H1 (cell line): Measurements from ENCODE around the gene RPUSD4.

Experiments used
- CTCF ChIP-seq, 3 experiments: IDR thresholded peaks; 1 replicate in 2 of 3; 2 replicates in 1 of 3; pipeline versions ENCODE4 v1.5.1 to v1.6.1; 2011; ENCODE audit warnings: low read length in 3 of 3, mild to moderate bottlenecking in 3 of 3, inconsistent platforms in 2 of 3, low read depth in 1 of 3, moderate library complexity in 1 of 3; ENCODE audit not compliant: insufficient read depth in 1 of 3; ENCODE audit errors: control extremely low read depth in 1 of 3
- EZH2 ChIP-seq: fragments of 200-600 bp; sonication (generic); IDR thresholded peaks from 2 replicates; pipeline ENCODE4 v1.7.1; 2012; ENCODE audit warnings: low read depth, mild to moderate bottlenecking, moderate library complexity, low read length, inconsistent platforms; ENCODE audit not compliant: severe bottlenecking
- KDM1A ChIP-seq: fragments of 200-600, 300-600 bp; sonication (generic); IDR thresholded peaks from 2 replicates; pipeline ENCODE4 v1.7.1; 2016; ENCODE audit warnings: mild to moderate bottlenecking, low read length, borderline replicate concordance
- POLR2AphosphoS5 ChIP-seq: IDR thresholded peaks from 2 replicates; pipeline ENCODE4 v1.6.1; 2011; ENCODE audit warnings: low read depth, low read length

GRCh38 chr11:126195119-126195518 is 16.3 kb downstream of the RPUSD4 start:
- no peak for TF ChIP-seq POLR2AphosphoS5
- TF ChIP-seq KDM1A: no peak
- no peak for TF ChIP-seq CTCF (IDR thresholded peaks at IDR 0.05; ENCODE audit: control extremely low read depth in 1 of 3, insufficient read depth in 1 of 3, low read depth in 1 of 3, low read length in 3 of 3)
- no peak for TF ChIP-seq EZH2
